Activated CD4-positive, CD25-positive, alpha-beta regulatory T cell treated with anti-CD3 and anti-CD28 coated beads, Interleukin-2, amount 50 U/mL, for 16 hours (primary cell): Measurements from ENCODE around the gene SCYL2.

Experiments
- DNase-seq: peaks from one replicate; pipeline ENCODE4 v3.0.0-alpha.2; 2020; ENCODE audit warnings: low read depth, low spot score

The SCYL2 gene

DNA sequence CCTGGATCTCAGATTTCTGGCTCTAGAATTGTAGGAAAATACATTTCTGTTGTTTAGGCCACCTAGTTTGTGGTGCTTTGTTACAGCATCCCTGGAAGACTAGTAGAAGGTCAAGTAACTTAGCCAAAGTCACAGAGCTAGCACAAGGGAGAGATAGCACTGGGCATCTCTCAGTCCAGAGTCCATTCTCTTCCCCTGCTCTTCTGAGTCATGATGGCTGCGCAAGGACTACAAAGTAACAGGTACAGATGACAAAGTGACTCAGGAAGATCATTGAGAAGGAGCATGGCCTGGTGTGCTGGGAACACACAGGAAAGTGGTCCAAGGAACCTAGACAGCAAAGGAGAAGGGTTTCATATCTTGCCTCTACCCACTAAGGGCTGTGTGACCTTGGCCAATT is 109.2 kb downstream of the SCYL2 start:
- no peak for DNase-seq

DNA sequence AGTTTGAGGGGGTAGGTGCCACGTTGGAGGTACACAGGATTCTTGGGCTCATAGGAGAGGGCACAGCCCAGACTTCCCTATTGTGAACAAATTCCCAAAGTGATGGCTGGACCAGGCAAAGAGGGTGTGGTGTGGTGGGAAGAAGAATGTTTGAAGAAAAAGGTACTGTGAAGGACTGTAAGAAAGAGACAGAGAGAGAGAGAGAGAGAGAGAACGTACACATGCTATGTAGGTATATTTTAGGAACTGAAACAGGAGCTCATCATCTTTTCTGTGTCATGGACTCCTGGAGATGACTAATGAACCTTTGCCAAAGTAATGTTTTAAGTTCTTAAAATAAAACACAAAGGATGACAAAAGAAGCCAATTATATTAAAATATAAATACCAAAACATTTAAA is 114.4 kb downstream of the SCYL2 start:
- DNase-seq, result no peak

DNA sequence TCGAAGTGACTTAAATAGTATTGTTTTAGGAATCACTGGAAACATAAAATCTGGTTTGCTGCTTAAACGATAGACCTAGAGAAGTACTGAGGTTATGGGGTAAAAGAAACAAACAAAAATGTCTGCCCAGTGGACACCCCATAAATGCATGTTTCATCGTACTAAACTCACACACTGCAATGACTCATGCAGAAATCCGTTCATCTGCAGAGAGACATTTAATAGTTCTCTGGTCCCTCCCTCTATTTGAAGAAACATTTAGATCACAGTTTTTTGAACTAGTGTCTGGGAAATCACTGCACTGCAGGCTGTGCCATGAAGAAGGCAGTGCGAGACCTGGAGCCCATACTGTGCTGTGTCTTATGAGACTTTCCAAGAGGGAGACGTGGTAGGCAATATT is 115.4 kb downstream of the SCYL2 start:
- DNase-seq, result no peak

DNA sequence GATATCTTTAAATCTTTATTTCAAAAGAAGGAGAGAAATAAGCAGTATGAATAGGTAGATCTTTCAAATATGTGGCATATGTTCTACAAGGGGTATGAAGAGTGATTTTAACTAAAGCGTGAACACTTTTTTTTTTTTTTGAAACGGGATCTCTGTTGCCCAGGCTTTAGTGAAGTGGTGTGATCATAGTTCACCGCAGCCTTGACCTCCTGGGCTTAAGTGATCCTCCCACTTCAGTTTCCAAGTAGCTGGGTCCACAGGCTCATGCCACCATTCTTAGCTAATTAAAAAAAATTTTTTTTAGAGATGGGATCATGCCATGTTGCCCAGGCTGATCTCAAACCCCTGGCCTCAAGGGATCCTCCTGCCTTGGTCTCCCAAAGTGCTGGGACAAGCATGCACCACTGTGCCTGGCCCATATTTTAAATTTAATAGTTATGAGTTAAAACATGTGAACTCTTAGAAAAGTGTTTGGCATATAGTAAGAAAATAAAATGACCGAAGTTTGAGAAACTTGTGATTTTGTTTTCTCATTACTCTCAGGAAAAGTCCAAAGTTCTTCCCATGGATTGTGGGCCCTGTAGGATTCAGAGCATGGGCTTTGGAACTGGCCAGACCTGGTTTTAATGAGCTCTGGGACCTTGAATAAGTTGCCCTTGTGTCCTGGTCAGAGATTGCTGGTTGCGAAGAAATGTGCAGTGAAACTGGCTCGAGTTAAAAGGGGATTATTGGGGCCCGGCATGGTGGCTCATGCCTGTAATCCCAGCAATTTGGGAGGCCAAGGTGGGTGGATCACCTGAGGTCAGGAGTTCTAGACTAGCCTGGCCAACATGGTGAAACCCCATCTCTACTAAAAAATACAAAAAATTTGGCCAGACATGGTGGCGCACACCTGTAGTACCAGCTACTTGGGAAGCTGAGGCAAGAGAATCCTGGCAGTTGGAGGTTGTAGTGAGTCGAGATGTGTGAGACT is 116.9 kb downstream of the SCYL2 start:
- DNase-seq, result no peak

DNA sequence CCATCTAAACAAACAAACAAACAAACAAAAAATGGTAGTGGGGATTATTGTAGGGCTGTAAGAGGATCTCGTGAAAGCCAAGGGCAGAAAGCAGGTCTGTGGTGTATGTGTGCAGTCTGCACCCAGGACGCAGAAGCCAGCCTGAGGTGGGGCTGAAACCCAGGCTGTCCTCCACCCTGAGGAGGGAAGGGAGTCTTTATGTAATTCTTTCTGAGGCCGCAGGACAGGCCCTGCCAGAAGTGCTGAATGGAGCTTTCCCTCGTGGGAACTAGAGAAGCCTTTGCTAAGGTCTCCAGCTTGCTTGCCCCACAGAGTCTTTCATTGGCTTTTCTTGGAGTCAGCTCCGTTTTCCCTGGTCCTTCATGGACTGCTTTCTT is 117.6 kb downstream of the SCYL2 start:
- DNase-seq, result no peak

DNA sequence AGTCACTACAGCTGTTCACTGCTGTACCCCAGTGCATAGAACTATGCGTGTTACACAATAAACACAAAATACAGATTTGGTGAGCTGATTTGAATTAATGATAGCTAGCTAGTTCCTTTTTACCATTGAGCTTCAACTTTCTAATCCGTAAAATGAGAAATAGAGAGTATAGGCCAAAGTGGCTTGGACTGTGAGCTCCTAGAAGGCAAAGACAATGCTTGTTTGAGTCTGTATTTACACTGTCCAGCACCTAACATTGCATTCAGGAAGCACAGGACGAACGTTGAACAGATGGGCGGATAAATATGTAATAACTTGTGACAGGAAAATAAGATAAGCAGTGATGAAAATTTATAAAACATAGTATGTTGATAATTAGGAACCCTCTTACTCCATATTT is 121.4 kb downstream of the SCYL2 start:
- DNase-seq, result no peak
